Measurements from ENCODE around the gene P2RX3. TPM values are rescaled to one million over a fixed set of nuclear protein-coding genes. Genes with fewer than 3 reads are reported as not detected.

Gene P2RX3
- total RNA-seq, 4 donors from 2014 or later: not detected

GRCh38 chr11:57395905-57396623 is 57.9 kb downstream of the P2RX3 start:
- intact Hi-C loops (cut with DNase I; ENCODE audit: low total_unique reads) (no loop called here), in situ Hi-C loops (cut with MboI; ENCODE audit: low sequenced_read_pairs in 4 of 4) (no loop called here)
- no peak for TF ChIP-seq CTCF (IDR thresholded peaks at IDR 0.05 in 4 of 5, conservative IDR thresholded peaks at IDR 0.05 in 1 of 5)
- TF ChIP-seq POLR2A (IDR thresholded peaks at IDR 0.05): no peak
- DNase-seq (no peak), ATAC-seq (no peak)
- H3K4me1 ChIP-seq: no peaks in the 10 kb centered on the region
- no peaks in the 10 kb centered on the region for H3K9me3 ChIP-seq
- H3K36me3 ChIP-seq: no peaks in the 10 kb centered on the region
- H3K27ac ChIP-seq: no peak overlapping the region
- H3K4me3 ChIP-seq: no peak overlapping the region
- H3K27me3 ChIP-seq: no peaks in the 10 kb centered on the region

GRCh38 chr11:57396744-57397143 is 58.6 kb downstream of the P2RX3 start:
- intact Hi-C loops (cut with DNase I; ENCODE audit: low total_unique reads): no loop called here
- no peak for TF ChIP-seq POLR2A (IDR thresholded peaks at IDR 0.05)
- TF ChIP-seq CTCF (IDR thresholded peaks at IDR 0.05 in 4 of 5, conservative IDR thresholded peaks at IDR 0.05 in 1 of 5): no peak
- ATAC-seq: no peak

GRCh38 chr11:57397394-57397990 is 59.3 kb downstream of the P2RX3 start:
- Histone ChIP-seq H3K27me3 (peaks cover 0 to 2% (median 0%) of the 10 kb centered on the region in 3 donors), H3K9me3 (no peaks in the 10 kb centered on the region), H3K4me1 (no peaks in the 10 kb centered on the region), H3K27ac (no peak overlapping the region), H3K36me3 (no peaks in the 10 kb centered on the region), H3K4me3 (no peak overlapping the region)
- ATAC-seq: no peak
- no peak for DNase-seq
- intact Hi-C loops (cut with DNase I; ENCODE audit: low total_unique reads) (no loop called here), in situ Hi-C loops (cut with MboI; ENCODE audit: low sequenced_read_pairs in 4 of 4) (no loop called here)
- TF ChIP-seq CTCF (IDR thresholded peaks at IDR 0.05 in 4 of 5, conservative IDR thresholded peaks at IDR 0.05 in 1 of 5): no peak
- no peak for TF ChIP-seq POLR2A (IDR thresholded peaks at IDR 0.05)

More at GRCh38 chr11:57396744-57397143, 58.6 kb downstream of the P2RX3 start:
- H3K36me3 ChIP-seq: no peaks in the 10 kb centered on the region
- H3K4me3 ChIP-seq: no peak overlapping the region
- peaks cover 0 to 2% (median 0%) of the 10 kb centered on the region in 3 donors for H3K27me3 ChIP-seq
- H3K27ac ChIP-seq: no peak overlapping the region
- H3K9me3 ChIP-seq: no peaks in the 10 kb centered on the region
- in situ Hi-C loops (cut with MboI; ENCODE audit: low sequenced_read_pairs in 4 of 4): no loop called here
- no peaks in the 10 kb centered on the region for H3K4me1 ChIP-seq
- DNase-seq: no peak

- Histone ChIP-seq H3K27ac (no peak overlapping the region), H3K9me3 (no peaks in the 10 kb centered on the region), H3K36me3 (no peaks in the 10 kb centered on the region), H3K27me3 (peaks cover 0 to 2% (median 0%) of the 10 kb centered on the region in 3 donors), H3K4me3 (no peak overlapping the region), H3K4me1 (no peaks in the 10 kb centered on the region)
- in situ Hi-C loops (cut with MboI; ENCODE audit: low sequenced_read_pairs in 4 of 4): no loop called here
- no peak for ATAC-seq
- TF ChIP-seq POLR2A (IDR thresholded peaks at IDR 0.05): no peak
- TF ChIP-seq CTCF (IDR thresholded peaks at IDR 0.05 in 4 of 5, conservative IDR thresholded peaks at IDR 0.05 in 1 of 5): no peak
- DNase-seq: no peak
- intact Hi-C loops (cut with DNase I; ENCODE audit: low total_unique reads): no loop called here
These were observed 61.1 kb downstream of the P2RX3 start for GRCh38 chr11:57399221-57399620.

Data from gastrocnemius medialis (tissue), 4 donors.